ENCODE data around the gene CISH. TPM values are rescaled to one million over a fixed set of nuclear protein-coding genes. Genes with fewer than 3 reads are reported as not detected.

CISH gene, protein sequence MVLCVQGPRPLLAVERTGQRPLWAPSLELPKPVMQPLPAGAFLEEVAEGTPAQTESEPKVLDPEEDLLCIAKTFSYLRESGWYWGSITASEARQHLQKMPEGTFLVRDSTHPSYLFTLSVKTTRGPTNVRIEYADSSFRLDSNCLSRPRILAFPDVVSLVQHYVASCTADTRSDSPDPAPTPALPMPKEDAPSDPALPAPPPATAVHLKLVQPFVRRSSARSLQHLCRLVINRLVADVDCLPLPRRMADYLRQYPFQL
- 10 to 100 TPM in 1 of 2 donors, 1 to 10 TPM in 1; 4.7 to 30.6 TPM for total RNA-seq
- 10 to 100 TPM; 17.9 to 32.5 TPM for polyA plus RNA-seq

DNA sequence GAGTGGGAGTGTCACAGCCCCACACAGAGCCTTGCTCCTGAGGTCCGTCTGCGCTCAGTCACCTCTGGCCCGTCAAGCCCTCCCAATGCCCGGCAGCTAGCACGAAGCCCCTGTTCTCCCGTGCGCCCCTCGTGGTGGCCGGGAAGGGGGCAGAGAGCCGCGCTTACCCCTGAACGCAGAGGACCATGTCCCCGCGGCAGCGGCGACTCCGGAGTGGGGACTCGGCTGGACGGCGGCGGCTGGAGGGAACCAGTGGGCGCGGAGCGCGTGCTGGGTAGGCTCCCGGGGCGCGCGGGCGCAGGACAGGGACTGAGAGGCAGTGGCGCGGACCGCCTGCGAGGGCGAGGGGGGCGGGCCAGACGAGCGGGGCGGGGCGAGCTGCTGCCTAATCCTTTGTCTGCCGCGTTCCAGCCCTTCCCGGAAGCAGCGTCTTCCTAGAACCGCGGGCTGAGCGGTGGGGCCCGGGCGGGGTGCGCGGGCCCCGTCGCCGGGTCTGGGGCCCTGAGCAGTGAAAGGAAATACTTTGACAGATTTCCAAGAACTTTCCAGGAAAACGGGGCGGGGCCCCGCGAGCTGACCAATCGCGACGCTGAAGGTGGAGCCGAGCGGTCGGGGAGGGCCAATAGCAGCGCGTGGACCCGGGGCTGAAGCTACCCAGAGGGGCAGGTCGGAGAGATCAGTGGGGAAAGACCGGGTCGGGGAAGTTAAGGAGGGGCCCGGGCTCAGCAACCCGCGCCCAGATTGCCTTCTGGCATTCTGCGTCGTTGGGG is at the start of gene CISH:
Gene CISH (minus strand): TSS at position 311 of the 770 bp plus-strand sequence. CDS start 124 bp downstream, at position 187.
- Histone ChIP-seq H3K4me3 (ENCODE audit: low read depth in 1 of 3, low read length in 3 of 3) (peak within 1 kb of the TSS; percentile 73 to 91 (median 88)), H3K4me1 (ENCODE audit: control insufficient read depth in 4 of 4, insufficient read depth in 4 of 4, low read length in 3 of 4) (peaks cover 11 to 77% (median 51%) of the 10 kb centered on the region in 4 donors), H3K27ac (ENCODE audit: low read depth in 1 of 2, low read length in 2 of 2) (peak within 1 kb of the TSS; percentile 85 to 86), H3K27me3 (ENCODE audit: control insufficient read depth in 4 of 4, insufficient read depth in 4 of 4, low read length in 3 of 4) (no peaks in the 10 kb centered on the region), H3K9me3 (ENCODE audit: control insufficient read depth in 4 of 4, low read length in 3 of 4) (no peaks in the 10 kb centered on the region), H3K36me3 (ENCODE audit: control insufficient read depth in 4 of 4, insufficient read depth in 3 of 4, low read depth in 1 of 4, low read length in 3 of 4) (peaks cover 7 to 18% (median 12%) of the 10 kb centered on the region in 4 donors), H3K9ac (ENCODE audit: low read depth in 1 of 2, low read length in 2 of 2) (peak within 1 kb of the TSS; percentile 61 to 76)
- under 1% methylated on average over 75 of the region's 75 CpGs for WGBS
- TF ChIP-seq, protein P1, sequence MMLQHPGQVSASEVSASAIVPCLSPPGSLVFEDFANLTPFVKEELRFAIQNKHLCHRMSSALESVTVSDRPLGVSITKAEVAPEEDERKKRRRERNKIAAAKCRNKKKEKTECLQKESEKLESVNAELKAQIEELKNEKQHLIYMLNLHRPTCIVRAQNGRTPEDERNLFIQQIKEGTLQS (IDR thresholded peaks at IDR 0.05), result no peak
- TF ChIP-seq, protein P2, sequence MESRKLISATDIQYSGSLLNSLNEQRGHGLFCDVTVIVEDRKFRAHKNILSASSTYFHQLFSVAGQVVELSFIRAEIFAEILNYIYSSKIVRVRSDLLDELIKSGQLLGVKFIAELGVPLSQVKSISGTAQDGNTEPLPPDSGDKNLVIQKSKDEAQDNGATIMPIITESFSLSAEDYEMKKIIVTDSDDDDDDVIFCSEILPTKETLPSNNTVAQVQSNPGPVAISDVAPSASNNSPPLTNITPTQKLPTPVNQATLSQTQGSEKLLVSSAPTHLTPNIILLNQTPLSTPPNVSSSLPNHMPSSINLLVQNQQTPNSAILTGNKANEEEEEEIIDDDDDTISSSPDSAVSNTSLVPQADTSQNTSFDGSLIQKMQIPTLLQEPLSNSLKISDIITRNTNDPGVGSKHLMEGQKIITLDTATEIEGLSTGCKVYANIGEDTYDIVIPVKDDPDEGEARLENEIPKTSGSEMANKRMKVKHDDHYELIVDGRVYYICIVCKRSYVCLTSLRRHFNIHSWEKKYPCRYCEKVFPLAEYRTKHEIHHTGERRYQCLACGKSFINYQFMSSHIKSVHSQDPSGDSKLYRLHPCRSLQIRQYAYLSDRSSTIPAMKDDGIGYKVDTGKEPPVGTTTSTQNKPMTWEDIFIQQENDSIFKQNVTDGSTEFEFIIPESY (IDR thresholded peaks at IDR 0.05), result no peak
- TF ChIP-seq SP1 (IDR thresholded peaks at IDR 0.05) (peak; percentile 91), GABPA (IDR thresholded peaks at IDR 0.05 in 1 of 2, conservative IDR thresholded peaks at IDR 0.05 in 1 of 2) (peak in 1 of 2 donors; percentile 58), YY1 (IDR thresholded peaks at IDR 0.05) (no peak), FOXA1 (IDR thresholded peaks at IDR 0.05) (no peak), EGR1 (IDR thresholded peaks at IDR 0.05; ENCODE audit: low read depth in 2 of 2) (peak; percentile 79 to 89), JUND (IDR thresholded peaks at IDR 0.05) (peak; percentile 64 to 69), RXRA (IDR thresholded peaks at IDR 0.05) (peak; percentile 47 to 76), FOXA2 (IDR thresholded peaks at IDR 0.05) (peak; percentile 12), HNF4A (conservative IDR thresholded peaks at IDR 0.05) (peak; percentile 43 to 72), NR2F2 (IDR thresholded peaks at IDR 0.05) (peak; percentile 88), HNF4G (IDR thresholded peaks at IDR 0.05) (no peak), RAD21 (IDR thresholded peaks at IDR 0.05) (peak in 1 of 2 donors; percentile 30), TAF1 (conservative IDR thresholded peaks at IDR 0.05) (peak; percentile 82)
- TF ChIP-seq, protein P3, sequence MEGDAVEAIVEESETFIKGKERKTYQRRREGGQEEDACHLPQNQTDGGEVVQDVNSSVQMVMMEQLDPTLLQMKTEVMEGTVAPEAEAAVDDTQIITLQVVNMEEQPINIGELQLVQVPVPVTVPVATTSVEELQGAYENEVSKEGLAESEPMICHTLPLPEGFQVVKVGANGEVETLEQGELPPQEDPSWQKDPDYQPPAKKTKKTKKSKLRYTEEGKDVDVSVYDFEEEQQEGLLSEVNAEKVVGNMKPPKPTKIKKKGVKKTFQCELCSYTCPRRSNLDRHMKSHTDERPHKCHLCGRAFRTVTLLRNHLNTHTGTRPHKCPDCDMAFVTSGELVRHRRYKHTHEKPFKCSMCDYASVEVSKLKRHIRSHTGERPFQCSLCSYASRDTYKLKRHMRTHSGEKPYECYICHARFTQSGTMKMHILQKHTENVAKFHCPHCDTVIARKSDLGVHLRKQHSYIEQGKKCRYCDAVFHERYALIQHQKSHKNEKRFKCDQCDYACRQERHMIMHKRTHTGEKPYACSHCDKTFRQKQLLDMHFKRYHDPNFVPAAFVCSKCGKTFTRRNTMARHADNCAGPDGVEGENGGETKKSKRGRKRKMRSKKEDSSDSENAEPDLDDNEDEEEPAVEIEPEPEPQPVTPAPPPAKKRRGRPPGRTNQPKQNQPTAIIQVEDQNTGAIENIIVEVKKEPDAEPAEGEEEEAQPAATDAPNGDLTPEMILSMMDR (IDR thresholded peaks at IDR 0.05; ENCODE audit: low read depth, low read length, missing input control), result peak; percentile 13
- TF ChIP-seq, protein P4, sequence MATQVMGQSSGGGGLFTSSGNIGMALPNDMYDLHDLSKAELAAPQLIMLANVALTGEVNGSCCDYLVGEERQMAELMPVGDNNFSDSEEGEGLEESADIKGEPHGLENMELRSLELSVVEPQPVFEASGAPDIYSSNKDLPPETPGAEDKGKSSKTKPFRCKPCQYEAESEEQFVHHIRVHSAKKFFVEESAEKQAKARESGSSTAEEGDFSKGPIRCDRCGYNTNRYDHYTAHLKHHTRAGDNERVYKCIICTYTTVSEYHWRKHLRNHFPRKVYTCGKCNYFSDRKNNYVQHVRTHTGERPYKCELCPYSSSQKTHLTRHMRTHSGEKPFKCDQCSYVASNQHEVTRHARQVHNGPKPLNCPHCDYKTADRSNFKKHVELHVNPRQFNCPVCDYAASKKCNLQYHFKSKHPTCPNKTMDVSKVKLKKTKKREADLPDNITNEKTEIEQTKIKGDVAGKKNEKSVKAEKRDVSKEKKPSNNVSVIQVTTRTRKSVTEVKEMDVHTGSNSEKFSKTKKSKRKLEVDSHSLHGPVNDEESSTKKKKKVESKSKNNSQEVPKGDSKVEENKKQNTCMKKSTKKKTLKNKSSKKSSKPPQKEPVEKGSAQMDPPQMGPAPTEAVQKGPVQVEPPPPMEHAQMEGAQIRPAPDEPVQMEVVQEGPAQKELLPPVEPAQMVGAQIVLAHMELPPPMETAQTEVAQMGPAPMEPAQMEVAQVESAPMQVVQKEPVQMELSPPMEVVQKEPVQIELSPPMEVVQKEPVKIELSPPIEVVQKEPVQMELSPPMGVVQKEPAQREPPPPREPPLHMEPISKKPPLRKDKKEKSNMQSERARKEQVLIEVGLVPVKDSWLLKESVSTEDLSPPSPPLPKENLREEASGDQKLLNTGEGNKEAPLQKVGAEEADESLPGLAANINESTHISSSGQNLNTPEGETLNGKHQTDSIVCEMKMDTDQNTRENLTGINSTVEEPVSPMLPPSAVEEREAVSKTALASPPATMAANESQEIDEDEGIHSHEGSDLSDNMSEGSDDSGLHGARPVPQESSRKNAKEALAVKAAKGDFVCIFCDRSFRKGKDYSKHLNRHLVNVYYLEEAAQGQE (IDR thresholded peaks at IDR 0.05), result peak; percentile 72
- TF ChIP-seq, protein P5, sequence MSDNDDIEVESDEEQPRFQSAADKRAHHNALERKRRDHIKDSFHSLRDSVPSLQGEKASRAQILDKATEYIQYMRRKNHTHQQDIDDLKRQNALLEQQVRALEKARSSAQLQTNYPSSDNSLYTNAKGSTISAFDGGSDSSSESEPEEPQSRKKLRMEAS (IDR thresholded peaks at IDR 0.05), result peak; percentile 73
- DNase-seq (ENCODE audit: low spot score), result peak; percentile 95

Data from liver (tissue), 9 donors.